CD4-positive, alpha-beta T cell (primary cell): ENCODE results near the gene GTSE1. TPM values are rescaled to one million over a fixed set of nuclear protein-coding genes. Genes with fewer than 3 reads are reported as not detected.

ENCODE experiments used
- ATAC-seq: fragments of 200-7000 bp; cut with Tn5 transposase; one replicate; pipeline ENCODE4 v1.10.0; 2022; ENCODE audit warnings: mild to moderate bottlenecking; ENCODE audit not compliant: poor library complexity
- CTCF ChIA-PET: fragments of 350-600 bp; sonication (Branson Sonifier 250); formaldehyde crosslinking; loops from one replicate; lab custom pipeline; 2021; ENCODE audit warnings: antibody characterized with exemption, inconsistent platforms; lab: Charles Lee
- POLR2A ChIA-PET: fragments of 350-600 bp; sonication (Branson Sonifier 250); formaldehyde crosslinking; loops from one replicate; lab custom pipeline; 2021; ENCODE audit warnings: antibody characterized with exemption, inconsistent platforms; lab: Charles Lee
- DNase-seq, 14 experiments: peaks; one replicate each; pipeline ENCODE4 v3.0.0-alpha.2; 2013 to 2020; ENCODE audit warnings: mixed read lengths in 2 of 14
- H3K27ac ChIP-seq, 2 donors: one replicate each; pipeline versions ENCODE4 v1.5.1 to v1.7.0; 2013; ENCODE audit warnings: low read length in 2 of 2, low read depth in 1 of 2, mild to moderate bottlenecking in 1 of 2
- H3K27me3 ChIP-seq, 2 experiments: 1 replicate in 1 of 2; 2 replicates in 1 of 2; pipeline versions ENCODE4 v1.6.1 to v1.7.0; 2013; ENCODE audit warnings: low read length in 2 of 2, control low read depth in 1 of 2, mild to moderate bottlenecking in 1 of 2, moderate library complexity in 1 of 2; ENCODE audit not compliant: insufficient read depth in 2 of 2, control insufficient read depth in 1 of 2
- H3K36me3 ChIP-seq: one replicate; pipeline ENCODE4 v1.6.1; 2013; ENCODE audit warnings: low read length, control low read depth; ENCODE audit not compliant: insufficient read depth
- H3K4me1 ChIP-seq: one replicate; pipeline ENCODE4 v1.6.1; 2013; ENCODE audit warnings: low read length, control low read depth; ENCODE audit not compliant: insufficient read depth
- H3K4me3 ChIP-seq: one replicate; pipeline ENCODE4 v1.5.1; 2013; ENCODE audit warnings: mild to moderate bottlenecking, low read length, moderate library complexity
- H3K9me3 ChIP-seq, 2 experiments: 1 replicate in 1 of 2; 2 replicates in 1 of 2; pipeline versions ENCODE4 v1.6.1 to v1.7.0; 2013; ENCODE audit warnings: low read length in 2 of 2, mild to moderate bottlenecking in 2 of 2, control low read depth in 1 of 2, moderate library complexity in 1 of 2; ENCODE audit not compliant: control insufficient read depth in 1 of 2, insufficient read depth in 1 of 2
- H3K27ac Mint-ChIP-seq: one replicate; pipeline ENCODE4 v1.8.0; 2020; ENCODE audit warnings: mixed read lengths
- H3K27me3 Mint-ChIP-seq: one replicate; pipeline ENCODE4 v1.8.0; 2021; ENCODE audit warnings: mixed read lengths
- H3K36me3 Mint-ChIP-seq: one replicate; pipeline ENCODE4 v1.8.0; 2021; ENCODE audit warnings: low read depth, mixed read lengths
- H3K4me1 Mint-ChIP-seq: one replicate; pipeline ENCODE4 v1.8.0; 2021; ENCODE audit warnings: low read depth, mixed read lengths
- H3K4me3 Mint-ChIP-seq: one replicate; pipeline ENCODE4 v1.8.0; 2020; ENCODE audit warnings: mild to moderate bottlenecking, mixed read lengths
- H3K9me3 Mint-ChIP-seq: one replicate; pipeline ENCODE4 v1.8.0; 2020; ENCODE audit warnings: mixed read lengths
- CTCF ChIP-seq: fragments of 200-600 bp; IDR thresholded peaks from one replicate; pipeline ENCODE4 v1.8.0; 2022; ENCODE audit warnings: antibody characterized with exemption, mild to moderate bottlenecking
- intact Hi-C, 2 experiments: fragments of 100-400 bp; cut with DNase I in 1 of 2; cut with micrococcal nuclease in 1 of 2; formaldehyde crosslinking; loops; one replicate each; pipeline versions ENCODE4 v1.15.1 to v1.9.0; 2023 to 2025; cut with DNase I, micrococcal nuclease
- total RNA-seq, 174 experiments: library from RNA in 2 of 174; stranded (reverse) in 2 of 174; gene quantifications; one replicate each; pipeline ENCODE4 v1.2.3 and lab custom pipeline; 2021 to 2026

The GTSE1 gene
- total RNA-seq, 2 experiments from 2014 or later: 0.14 to 0.89 TPM

DNA sequence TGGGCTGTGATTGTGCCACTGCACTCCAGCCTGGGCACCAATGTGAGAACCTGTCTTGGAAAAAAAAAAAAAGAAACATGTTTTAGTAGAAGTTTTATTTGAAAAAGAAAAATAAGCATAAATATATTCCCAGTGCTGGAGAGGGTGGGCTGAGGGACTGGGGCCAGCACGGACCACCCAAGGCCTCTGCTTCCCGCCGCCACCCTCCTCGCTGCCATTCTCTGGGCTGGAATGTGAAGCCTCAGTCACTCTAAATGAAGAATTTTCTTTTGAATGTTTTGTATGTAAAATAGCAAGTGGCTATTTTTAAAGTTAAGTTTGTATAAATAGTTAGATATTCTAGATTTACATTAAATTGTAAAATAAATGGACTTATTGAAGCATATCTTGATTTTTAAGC is 33.8 kb downstream of the GTSE1 start:
- H3K4me3 ChIP-seq: no peak overlapping the region
- no peaks in the 10 kb centered on the region for H3K9me3 ChIP-seq
- Mint-ChIP-seq H3K4me3 (no peak overlapping the region), H3K27me3 (no peaks in the 10 kb centered on the region), H3K36me3 (no peaks in the 10 kb centered on the region), H3K4me1 (peaks cover 5% of the 10 kb centered on the region), H3K27ac (no peak overlapping the region), H3K9me3 (no peaks in the 10 kb centered on the region)
- ATAC-seq (no peak), DNase-seq (no peak)
- H3K27me3 ChIP-seq: no peaks in the 10 kb centered on the region
- H3K4me1 ChIP-seq: peaks cover 10% of the 10 kb centered on the region
- intact Hi-C loops: no loop called here
- POLR2A ChIA-PET: interaction anchor here (1.2 kb wide), 1 partner anchor 316 kb away, joined by 3 read pairs; no protein-coding TSS in a partner anchor
- CTCF ChIA-PET: interaction anchor here (0.8 kb wide), 1 partner anchor 324 kb away, joined by 3 read pairs; no protein-coding TSS in a partner anchor
- no peaks in the 10 kb centered on the region for H3K36me3 ChIP-seq
- H3K27ac ChIP-seq: no peak overlapping the region
- TF ChIP-seq CTCF: no peak

DNA sequence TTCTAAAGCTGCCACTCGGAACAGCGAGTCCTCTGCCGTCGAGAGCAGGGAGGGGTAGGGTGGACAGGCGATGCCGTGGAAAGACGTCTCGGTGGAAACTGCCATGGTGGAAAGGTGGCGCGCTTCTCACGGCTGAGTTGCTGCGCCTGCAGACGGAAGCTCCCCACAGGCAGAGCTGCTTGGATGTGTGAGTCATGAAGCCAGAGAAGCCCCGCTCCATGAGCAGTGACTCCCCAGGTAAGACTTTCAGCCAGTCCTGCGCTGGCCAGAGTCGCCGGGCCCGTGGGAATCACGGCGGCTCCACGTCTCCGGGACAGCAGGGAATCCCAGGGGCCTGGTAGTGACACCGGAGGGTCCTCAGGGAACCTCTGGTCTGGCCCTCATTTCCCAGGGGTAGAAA is 34.8 kb downstream of the GTSE1 start:
- no peak overlapping the region for H3K4me3 ChIP-seq
- Mint-ChIP-seq H3K9me3 (no peaks in the 10 kb centered on the region), H3K4me3 (no peak overlapping the region), H3K27me3 (no peaks in the 10 kb centered on the region), H3K27ac (no peak overlapping the region), H3K36me3 (peaks cover 5% of the 10 kb centered on the region), H3K4me1 (peaks cover 8% of the 10 kb centered on the region)
- no peaks in the 10 kb centered on the region for H3K9me3 ChIP-seq
- H3K36me3 ChIP-seq: no peaks in the 10 kb centered on the region
- DNase-seq (no peak), ATAC-seq (no peak)
- H3K27ac ChIP-seq: no peak overlapping the region
- no peaks in the 10 kb centered on the region for H3K27me3 ChIP-seq
- ChIA-PET POLR2A (no interaction called here), CTCF (no interaction called here)
- intact Hi-C loops: no loop called here
- TF ChIP-seq CTCF: no peak
- H3K4me1 ChIP-seq: peaks cover 13% of the 10 kb centered on the region

GRCh38 chr22:46335201-46336118 is 38.8 kb downstream of the GTSE1 start, which contains the start of gene TRMU:
TRMU (plus strand) TSS chr22:46335714; CDS start chr22:46335765, 51 bp downstream.
- Mint-ChIP-seq H3K9me3 (no peaks in the 10 kb centered on the region), H3K27me3 (no peaks in the 10 kb centered on the region), H3K27ac (peak within 1 kb of the TSS; percentile 88), H3K4me3 (peak within 1 kb of the TSS; percentile 95), H3K4me1 (peaks cover 43% of the 10 kb centered on the region), H3K36me3 (peaks cover 44% of the 10 kb centered on the region)
- ATAC-seq (peak; percentile 78), DNase-seq (peak; percentile 34 to 86 (median 70))
- Histone ChIP-seq H3K4me3 (peak within 1 kb of the TSS; percentile 91), H3K36me3 (peaks cover 30% of the 10 kb centered on the region), H3K27ac (peak within 1 kb of the TSS; percentile 62 to 75), H3K27me3 (no peaks in the 10 kb centered on the region), H3K4me1 (peaks cover 20% of the 10 kb centered on the region), H3K9me3 (no peaks in the 10 kb centered on the region)
- no peak for TF ChIP-seq CTCF
- POLR2A ChIA-PET: interaction anchor here (1.0 to 1.1 kb wide), 4 partner anchors 85 to 455 kb away, joined by 3 to 4 read pairs (median 3); partner anchors contain the start of gene CDPF1
- intact Hi-C loops: loop anchor here in 1 of 2 experiments (2.0 kb wide), 1 partner anchor 39 kb away; the partner anchor contains the start of gene GTSE1
- CTCF ChIA-PET: interaction anchor here (1.1 to 1.5 kb wide), 2 partner anchors 214 to 329 kb away, joined by 3 to 4 read pairs; no protein-coding TSS in a partner anchor
